ENCODE measurements around the gene SPINT4.

GRCh38 chr20:45765307-45765875 is 43.2 kb downstream of the SPINT4 start:
- no peak for TF ChIP-seq CTCF (IDR thresholded peaks at IDR 0.05)
- no peak for TF ChIP-seq POLR2A (IDR thresholded peaks at IDR 0.05)

Data from Peyer's patch (tissue), 4 donors.